ENCODE data around the gene SNPH.

The SNPH gene

GRCh38 chr20:1323830-1324597, 57.9 kb downstream of the SNPH start:
- Histone ChIP-seq H3K4me3 (ENCODE audit: low read length) (no peak overlapping the region), H3K9ac (ENCODE audit: low read depth, low read length) (no peak overlapping the region), H3K36me3 (ENCODE audit: insufficient read depth, low read depth, low read length) (no peaks in the 10 kb centered on the region), H3K9me3 (ENCODE audit: insufficient read depth, low read depth, low read length) (no peaks in the 10 kb centered on the region), H3K4me1 (ENCODE audit: insufficient read depth, low read length) (peaks cover 8% of the 10 kb centered on the region; the same call in 1 of the 2 replicates), H3K27ac (ENCODE audit: low read length) (no peak overlapping the region), H3K27me3 (ENCODE audit: insufficient read depth, low read length) (no peaks in the 10 kb centered on the region)

- Histone ChIP-seq H3K9ac (ENCODE audit: low read depth, low read length) (peak overlapping the region; percentile 45; the same call in 1 of the 2 replicates), H3K4me3 (ENCODE audit: low read length) (peak overlapping the region; percentile 88), H3K27me3 (ENCODE audit: insufficient read depth, low read length) (no peaks in the 10 kb centered on the region), H3K4me1 (ENCODE audit: insufficient read depth, low read length) (peaks cover 8% of the 10 kb centered on the region; the same call in 1 of the 2 replicates), H3K36me3 (ENCODE audit: insufficient read depth, low read depth, low read length) (no peaks in the 10 kb centered on the region), H3K9me3 (ENCODE audit: insufficient read depth, low read depth, low read length) (no peaks in the 10 kb centered on the region), H3K27ac (ENCODE audit: low read length) (no peak overlapping the region)
Observed at GRCh38 chr20:1324598-1325172, 58.6 kb downstream of the SNPH start.

GRCh38 chr20:1325173-1326030, 59.3 kb downstream of the SNPH start:
- H3K9ac ChIP-seq (ENCODE audit: low read depth, low read length) = peak overlapping the region; percentile 99
- H3K9me3 ChIP-seq (ENCODE audit: insufficient read depth, low read depth, low read length) = no peaks in the 10 kb centered on the region
- H3K4me3 ChIP-seq (ENCODE audit: low read length) = peak overlapping the region; percentile 88
- peaks cover 8% of the 10 kb centered on the region; the same call in 1 of the 2 replicates for H3K4me1 ChIP-seq (ENCODE audit: insufficient read depth, low read length)
- peak overlapping the region; percentile 90 for H3K27ac ChIP-seq (ENCODE audit: low read length)
- no peaks in the 10 kb centered on the region for H3K27me3 ChIP-seq (ENCODE audit: insufficient read depth, low read length)
- H3K36me3 ChIP-seq (ENCODE audit: insufficient read depth, low read depth, low read length) = no peaks in the 10 kb centered on the region

- H3K9me3 ChIP-seq (ENCODE audit: insufficient read depth, low read depth, low read length) = no peaks in the 10 kb centered on the region
- peaks cover 8% of the 10 kb centered on the region; the same call in 1 of the 2 replicates for H3K4me1 ChIP-seq (ENCODE audit: insufficient read depth, low read length)
- H3K9ac ChIP-seq (ENCODE audit: low read depth, low read length) = peak overlapping the region; percentile 99
- peak overlapping the region; percentile 90 for H3K27ac ChIP-seq (ENCODE audit: low read length)
- peak overlapping the region; percentile 88 for H3K4me3 ChIP-seq (ENCODE audit: low read length)
- 0 out of 2 replicates have a peak, but pooled peaks cover 1% of the 10 kb centered on the region for H3K36me3 ChIP-seq (ENCODE audit: insufficient read depth, low read depth, low read length)
- H3K27me3 ChIP-seq (ENCODE audit: insufficient read depth, low read length) = no peaks in the 10 kb centered on the region
Observed at GRCh38 chr20:1326031-1326930, 60.2 kb downstream of the SNPH start.

- H3K9ac ChIP-seq (ENCODE audit: low read depth, low read length) = no peak overlapping the region
- H3K4me3 ChIP-seq (ENCODE audit: low read length) = no peak overlapping the region
- H3K27me3 ChIP-seq (ENCODE audit: insufficient read depth, low read length) = no peaks in the 10 kb centered on the region
- no peaks in the 10 kb centered on the region for H3K9me3 ChIP-seq (ENCODE audit: insufficient read depth, low read depth, low read length)
- 0 out of 2 replicates have a peak, but pooled peaks cover 6% of the 10 kb centered on the region for H3K36me3 ChIP-seq (ENCODE audit: insufficient read depth, low read depth, low read length)
- peaks cover 8% of the 10 kb centered on the region; the same call in 1 of the 2 replicates for H3K4me1 ChIP-seq (ENCODE audit: insufficient read depth, low read length)
- H3K27ac ChIP-seq (ENCODE audit: low read length) = no peak overlapping the region
Observed at GRCh38 chr20:1327241-1327653, 61.2 kb downstream of the SNPH start.

- H3K9ac ChIP-seq (ENCODE audit: low read depth, low read length) = no peak overlapping the region
Observed at GRCh38 chr20:1327827-1328679, 62.0 kb downstream of the SNPH start.

GRCh38 chr20:1328680-1329330, 62.7 kb downstream of the SNPH start, which contains the start of gene SDCBP2:
TSS of gene SDCBP2 (minus strand) at chr20:1329139. CDS start at chr20:1320416, 8,723 bp downstream.
- 0 out of 2 replicates have a peak, but pooled peaks cover 11% of the 10 kb centered on the region for H3K36me3 ChIP-seq (ENCODE audit: insufficient read depth, low read depth, low read length)
- H3K27ac ChIP-seq (ENCODE audit: low read length) = no peak within 1 kb of the TSS
- H3K9me3 ChIP-seq (ENCODE audit: insufficient read depth, low read depth, low read length) = no peaks in the 10 kb centered on the region
- H3K4me1 ChIP-seq (ENCODE audit: insufficient read depth, low read length) = peaks cover 8% of the 10 kb centered on the region; the same call in 1 of the 2 replicates
- H3K27me3 ChIP-seq (ENCODE audit: insufficient read depth, low read length) = no peaks in the 10 kb centered on the region
- no peak within 1 kb of the TSS for H3K4me3 ChIP-seq (ENCODE audit: low read length)
- no peak within 1 kb of the TSS for H3K9ac ChIP-seq (ENCODE audit: low read depth, low read length)

More at GRCh38 chr20:1327827-1328679, 62.0 kb downstream of the SNPH start:
- peaks cover 8% of the 10 kb centered on the region; the same call in 1 of the 2 replicates for H3K4me1 ChIP-seq (ENCODE audit: insufficient read depth, low read length)
- no peak overlapping the region for H3K4me3 ChIP-seq (ENCODE audit: low read length)
- H3K36me3 ChIP-seq (ENCODE audit: insufficient read depth, low read depth, low read length) = 0 out of 2 replicates have a peak, but pooled peaks cover 10% of the 10 kb centered on the region
- no peaks in the 10 kb centered on the region for H3K27me3 ChIP-seq (ENCODE audit: insufficient read depth, low read length)
- H3K27ac ChIP-seq (ENCODE audit: low read length) = no peak overlapping the region
- no peaks in the 10 kb centered on the region for H3K9me3 ChIP-seq (ENCODE audit: insufficient read depth, low read depth, low read length)

GRCh38 chr20:1330075-1330830, 64.2 kb downstream of the SNPH start:
- Histone ChIP-seq H3K27me3 (ENCODE audit: insufficient read depth, low read length) (no peaks in the 10 kb centered on the region), H3K4me3 (ENCODE audit: low read length) (no peak overlapping the region), H3K36me3 (ENCODE audit: insufficient read depth, low read depth, low read length) (0 out of 2 replicates have a peak, but pooled peaks cover 14% of the 10 kb centered on the region), H3K4me1 (ENCODE audit: insufficient read depth, low read length) (peaks cover 8% of the 10 kb centered on the region; the same call in 1 of the 2 replicates), H3K27ac (ENCODE audit: low read length) (no peak overlapping the region), H3K9me3 (ENCODE audit: insufficient read depth, low read depth, low read length) (no peaks in the 10 kb centered on the region), H3K9ac (ENCODE audit: low read depth, low read length) (no peak overlapping the region)

GRCh38 chr20:1331101-1331500, 65.0 kb downstream of the SNPH start:
- no peaks in the 10 kb centered on the region for H3K9me3 ChIP-seq (ENCODE audit: insufficient read depth, low read depth, low read length)
- 0 out of 2 replicates have a peak, but pooled peaks cover 14% of the 10 kb centered on the region for H3K36me3 ChIP-seq (ENCODE audit: insufficient read depth, low read depth, low read length)
- H3K27ac ChIP-seq (ENCODE audit: low read length) = no peak overlapping the region
- H3K4me1 ChIP-seq (ENCODE audit: insufficient read depth, low read length) = peaks cover 8% of the 10 kb centered on the region; the same call in 1 of the 2 replicates
- no peak overlapping the region for H3K4me3 ChIP-seq (ENCODE audit: low read length)
- H3K9ac ChIP-seq (ENCODE audit: low read depth, low read length) = no peak overlapping the region
- no peaks in the 10 kb centered on the region for H3K27me3 ChIP-seq (ENCODE audit: insufficient read depth, low read length)

Measured in iPS-20b (cell line).